Keratinocyte (primary cell): ENCODE data around the gene ALPI. TPM values are rescaled to one million over a fixed set of nuclear protein-coding genes. Genes with fewer than 3 reads are reported as not detected.

Experiments used
- DNase-seq: peaks from one replicate; pipeline ENCODE4 v3.0.0-alpha.2; 2011; ENCODE audit warnings: low read depth, missing footprints, low spot score
- FAIRE-seq: peaks from 2 replicates; lab custom pipeline; 2011; peaks lifted over from hg19 to GRCh38; lab: Jason Lieb, UNC
- H2AFZ ChIP-seq: 2 replicates; pipeline ENCODE4 v1.6.0; 2012; ENCODE audit warnings: low read length, control low read depth, inconsistent platforms; ENCODE audit not compliant: control insufficient read depth
- H3K27ac ChIP-seq: 2 replicates; pipeline ENCODE4 v1.5.1; 2011; ENCODE audit warnings: low read length; ENCODE audit not compliant: control insufficient read depth, insufficient read depth
- H3K27me3 ChIP-seq: 3 replicates; pipeline ENCODE4 v1.6.0; 2011; ENCODE audit warnings: low read length; ENCODE audit not compliant: control insufficient read depth, insufficient read depth; ENCODE audit errors: extremely low read depth
- H3K36me3 ChIP-seq, 2 experiments: 2 replicates in 1 of 2; 3 replicates in 1 of 2; pipeline ENCODE4 v1.5.1; 2011; ENCODE audit warnings: low read length in 2 of 2, mild to moderate bottlenecking in 1 of 2; ENCODE audit not compliant: control insufficient read depth in 2 of 2, insufficient read depth in 2 of 2; ENCODE audit errors: extremely low read depth in 1 of 2
- H3K4me1 ChIP-seq: 3 replicates; pipeline ENCODE4 v1.5.1; 2011; ENCODE audit warnings: low read length; ENCODE audit not compliant: control insufficient read depth, insufficient read depth; ENCODE audit errors: extremely low read depth
- H3K4me2 ChIP-seq: 3 replicates; pipeline ENCODE4 v1.6.0; 2011; ENCODE audit warnings: low read depth, low read length; ENCODE audit not compliant: control insufficient read depth, insufficient read depth; ENCODE audit errors: extremely low read depth
- H3K4me3 ChIP-seq, 3 experiments: fragments of 200-600 bp in 1 of 3; sonication (generic) in 1 of 3; 2 replicates in 2 of 3; 3 replicates in 1 of 3; pipeline ENCODE4 v1.5.1; 2011 to 2016; ENCODE audit warnings: low read length in 3 of 3, mild to moderate bottlenecking in 3 of 3, control low read depth in 2 of 3, inconsistent platforms in 1 of 3, low read depth in 1 of 3, mixed read lengths in 1 of 3, mixed run types in 1 of 3, moderate library complexity in 1 of 3; ENCODE audit not compliant: control insufficient read depth in 2 of 3, insufficient read depth in 2 of 3; ENCODE audit errors: extremely low read depth in 1 of 3
- H3K79me2 ChIP-seq: 2 replicates; pipeline ENCODE4 v1.6.0; 2012; ENCODE audit warnings: low read length; ENCODE audit not compliant: control insufficient read depth, insufficient read depth
- H3K9ac ChIP-seq: 3 replicates; pipeline ENCODE4 v1.6.0; 2011; ENCODE audit warnings: low read length; ENCODE audit not compliant: control insufficient read depth, insufficient read depth; ENCODE audit errors: extremely low read depth
- H3K9me1 ChIP-seq: 3 replicates; pipeline ENCODE4 v1.6.0; 2011; ENCODE audit warnings: low read length; ENCODE audit not compliant: control insufficient read depth, insufficient read depth; ENCODE audit errors: extremely low read depth
- H3K9me3 ChIP-seq: 2 replicates; pipeline ENCODE4 v1.5.1; 2012; ENCODE audit warnings: low read depth, low read length; ENCODE audit not compliant: control insufficient read depth
- H4K20me1 ChIP-seq: 3 replicates; pipeline ENCODE4 v1.6.0; 2011; ENCODE audit warnings: low read length; ENCODE audit not compliant: control insufficient read depth, insufficient read depth; ENCODE audit errors: extremely low read depth
- EZH2 ChIP-seq: IDR thresholded peaks from one replicate; pipeline ENCODE4 v1.6.1; 2012; ENCODE audit warnings: inconsistent platforms, mild to moderate bottlenecking, low read length, moderate library complexity
- dilution Hi-C: fragments of 300-500 bp; cut with MboI; formaldehyde crosslinking; loops from one replicate; pipeline ENCODE4 v1.7.0; 2020; ENCODE audit warnings: low sequenced_read_pairs; ENCODE audit not compliant: extremely low pct_ligation_motif_present
- polyA plus RNA-seq, 5 experiments: library from polyadenylated mRNA; depleted of rRNA in 3 of 5; stranded (reverse) in 3 of 5; stranded (forward) in 1 of 5; unstranded in 1 of 5; fragments of >200 nt; gene quantifications; 1 replicate in 1 of 5; 2 replicates in 3 of 5; 3 replicates in 1 of 5; pipeline versions ENCODE4 v1.2.1 to v1.2.3, GENCODE V29; 2011 to 2012; ENCODE audit warnings: missing spikeins in 2 of 5, low read depth in 1 of 5, low replicate concordance in 1 of 5
- TF ChIP-seq, protein P1 (sequence below), 3 experiments: IDR thresholded peaks in 1 of 3; conservative IDR thresholded peaks in 1 of 3; optimal IDR thresholded peaks in 1 of 3; 2 replicates in 2 of 3; 3 replicates in 1 of 3; pipeline versions ENCODE3 to v1.5.1; 2011; ENCODE audit warnings: low read length in 3 of 3, mild to moderate bottlenecking in 3 of 3, moderate library complexity in 2 of 3, control low read depth in 1 of 3, inconsistent platforms in 1 of 3; ENCODE audit not compliant: insufficient read depth in 2 of 3; ENCODE audit errors: extremely low read depth in 1 of 3

Gene ALPI
- polyA plus RNA-seq, 1 donor (not counting 4 experiments of a cell fraction or from before 2014, with no cell fraction given), result not detected

- DNase-seq (no peak), FAIRE-seq (no peak)
- Histone ChIP-seq H3K27ac (no peak overlapping the region), H3K4me3 (no peak overlapping the region), H3K27me3 (peaks cover 3% of the 10 kb centered on the region), H3K9me1 (no peaks in the 10 kb centered on the region), H2AFZ (no peak overlapping the region), H4K20me1 (no peaks in the 10 kb centered on the region), H3K4me2 (no peak overlapping the region), H3K9ac (no peak overlapping the region), H3K9me3 (no peaks in the 10 kb centered on the region), H3K79me2 (no peaks in the 10 kb centered on the region), H3K4me1 (no peaks in the 10 kb centered on the region), H3K36me3 (no peaks in the 10 kb centered on the region)
- dilution Hi-C loops, result loop anchor here (25.0 kb wide), 1 partner anchor 549 kb away; no protein-coding TSS in a partner anchor
- TF ChIP-seq, protein P1, sequence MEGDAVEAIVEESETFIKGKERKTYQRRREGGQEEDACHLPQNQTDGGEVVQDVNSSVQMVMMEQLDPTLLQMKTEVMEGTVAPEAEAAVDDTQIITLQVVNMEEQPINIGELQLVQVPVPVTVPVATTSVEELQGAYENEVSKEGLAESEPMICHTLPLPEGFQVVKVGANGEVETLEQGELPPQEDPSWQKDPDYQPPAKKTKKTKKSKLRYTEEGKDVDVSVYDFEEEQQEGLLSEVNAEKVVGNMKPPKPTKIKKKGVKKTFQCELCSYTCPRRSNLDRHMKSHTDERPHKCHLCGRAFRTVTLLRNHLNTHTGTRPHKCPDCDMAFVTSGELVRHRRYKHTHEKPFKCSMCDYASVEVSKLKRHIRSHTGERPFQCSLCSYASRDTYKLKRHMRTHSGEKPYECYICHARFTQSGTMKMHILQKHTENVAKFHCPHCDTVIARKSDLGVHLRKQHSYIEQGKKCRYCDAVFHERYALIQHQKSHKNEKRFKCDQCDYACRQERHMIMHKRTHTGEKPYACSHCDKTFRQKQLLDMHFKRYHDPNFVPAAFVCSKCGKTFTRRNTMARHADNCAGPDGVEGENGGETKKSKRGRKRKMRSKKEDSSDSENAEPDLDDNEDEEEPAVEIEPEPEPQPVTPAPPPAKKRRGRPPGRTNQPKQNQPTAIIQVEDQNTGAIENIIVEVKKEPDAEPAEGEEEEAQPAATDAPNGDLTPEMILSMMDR (optimal IDR thresholded peaks at IDR 0.05 in 1 of 3, IDR thresholded peaks at IDR 0.05 in 1 of 3, conservative IDR thresholded peaks at IDR 0.05 in 1 of 3; ENCODE audit: extremely low read depth in 1 of 3, insufficient read depth in 2 of 3, low read length in 3 of 3), result no peak
- TF ChIP-seq EZH2, result no peak
Measured at GRCh38 chr2:232436381-232437194, 19.4 kb upstream of the ALPI start.

DNA sequence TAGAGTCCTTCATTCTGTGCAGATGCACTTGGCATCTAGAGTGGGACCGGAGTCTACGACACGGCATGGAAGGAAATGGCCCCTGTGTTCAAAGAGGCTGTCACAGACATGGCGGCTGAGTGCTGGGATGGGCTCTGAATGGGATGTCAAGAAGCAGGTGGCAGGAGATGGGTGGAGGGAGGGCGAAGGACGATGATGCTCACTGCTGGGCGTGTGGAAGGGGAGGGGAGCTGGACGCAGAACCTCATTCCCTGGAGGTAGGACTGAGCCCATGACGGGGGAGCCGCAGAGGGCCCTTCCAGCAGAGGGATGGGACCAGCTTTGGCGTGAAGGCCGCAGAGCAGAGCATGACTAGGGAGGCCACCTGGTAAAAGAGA lies 18.8 kb upstream of the ALPI start:
- Histone ChIP-seq H3K9ac (no peak overlapping the region), H4K20me1 (no peaks in the 10 kb centered on the region), H3K79me2 (no peaks in the 10 kb centered on the region), H3K36me3 (no peaks in the 10 kb centered on the region), H2AFZ (no peak overlapping the region), H3K9me3 (no peaks in the 10 kb centered on the region), H3K4me2 (no peak overlapping the region), H3K27me3 (peaks cover 3% of the 10 kb centered on the region), H3K9me1 (no peaks in the 10 kb centered on the region), H3K4me3 (no peak overlapping the region), H3K4me1 (no peaks in the 10 kb centered on the region), H3K27ac (no peak overlapping the region)
- DNase-seq (no peak), FAIRE-seq (no peak)
- dilution Hi-C loops, result loop anchor here (25.0 kb wide), 1 partner anchor 550 kb away; no protein-coding TSS in a partner anchor
- no peak for TF ChIP-seq EZH2
- TF ChIP-seq, protein P1 (optimal IDR thresholded peaks at IDR 0.05 in 1 of 3, IDR thresholded peaks at IDR 0.05 in 1 of 3, conservative IDR thresholded peaks at IDR 0.05 in 1 of 3; ENCODE audit: extremely low read depth in 1 of 3, insufficient read depth in 2 of 3, low read length in 3 of 3), result no peak
